HEK293 (cell line): Measurements from ENCODE around the gene STRADA.

Experiments
- IKZF3 ChIP-seq: fragments of 450-650 bp; IDR thresholded peaks from 2 replicates; pipeline ENCODE4 v1.5.0; 2018; ENCODE audit warnings: missing biosample characterization, mild to moderate bottlenecking, missing genetic modification characterization, moderate library complexity
- PBX3 ChIP-seq: sonication (generic); formaldehyde crosslinking; IDR thresholded peaks from 2 replicates; pipeline ENCODE4 v1.8.1; 2022; ENCODE audit warnings: mild to moderate bottlenecking, moderate library complexity, missing genetic modification reagents
- PRDM1 ChIP-seq: fragments of 450-650 bp; formaldehyde crosslinking; IDR thresholded peaks from 2 replicates; pipeline ENCODE4; 2016; ENCODE audit warnings: missing biosample characterization, missing genetic modification characterization
- PRDM4 ChIP-seq: fragments of 450-650 bp; formaldehyde crosslinking; IDR thresholded peaks from 2 replicates; pipeline ENCODE4 v1.5.1; 2017; ENCODE audit warnings: missing biosample characterization, missing genetic modification characterization
- REPIN1 ChIP-seq: fragments of 450-650 bp; formaldehyde crosslinking; IDR thresholded peaks from 2 replicates; pipeline ENCODE4 v1.5.1; 2017; ENCODE audit warnings: missing biosample characterization, missing genetic modification characterization, low read depth
- SCRT1 ChIP-seq: fragments of 450-650 bp; formaldehyde crosslinking; IDR thresholded peaks from 2 replicates; pipeline ENCODE4 v1.5.1; 2016; ENCODE audit warnings: missing biosample characterization, missing genetic modification characterization, borderline replicate concordance
- YY2 ChIP-seq: fragments of 450-650 bp; formaldehyde crosslinking; IDR thresholded peaks from 2 replicates; pipeline ENCODE4 v1.5.1; 2016; ENCODE audit warnings: missing biosample characterization, missing genetic modification characterization
- ZFHX2 ChIP-seq: fragments of 450-650 bp; formaldehyde crosslinking; conservative IDR thresholded peaks from 2 replicates; pipeline ENCODE4 v1.5.1; 2016; ENCODE audit warnings: missing biosample characterization, missing genetic modification characterization
- ZNF175 ChIP-seq: fragments of 450-650 bp; formaldehyde crosslinking; IDR thresholded peaks from 2 replicates; pipeline ENCODE4 v1.5.1; 2016; ENCODE audit warnings: missing biosample characterization, missing genetic modification characterization
- ZNF18 ChIP-seq: fragments of 450-650 bp; formaldehyde crosslinking; IDR thresholded peaks from 2 replicates; pipeline ENCODE4 v1.5.1; 2016; ENCODE audit warnings: missing biosample characterization, missing genetic modification characterization
- ZNF221 ChIP-seq: fragments of 450-650 bp; formaldehyde crosslinking; IDR thresholded peaks from 2 replicates; pipeline ENCODE4 v1.5.1; 2017; ENCODE audit warnings: missing biosample characterization, missing genetic modification characterization, borderline replicate concordance
- ZNF223 ChIP-seq: fragments of 450-650 bp; formaldehyde crosslinking; IDR thresholded peaks from 2 replicates; pipeline ENCODE4 v1.5.1; 2016; ENCODE audit warnings: missing biosample characterization, missing genetic modification characterization
- ZNF302 ChIP-seq: fragments of 450-650 bp; formaldehyde crosslinking; IDR thresholded peaks from 2 replicates; pipeline ENCODE4 v1.5.1; 2016; ENCODE audit warnings: missing biosample characterization, missing genetic modification characterization, low read depth
- ZNF404 ChIP-seq: fragments of 450-650 bp; formaldehyde crosslinking; IDR thresholded peaks from 2 replicates; pipeline ENCODE4 v1.5.1; 2017; ENCODE audit warnings: missing biosample characterization, missing genetic modification characterization
- ZNF501 ChIP-seq: fragments of 450-650 bp; formaldehyde crosslinking; IDR thresholded peaks from 2 replicates; pipeline ENCODE4 v1.5.1; 2016; ENCODE audit warnings: missing biosample characterization, missing genetic modification characterization
- ZNF510 ChIP-seq: fragments of 450-650 bp; formaldehyde crosslinking; IDR thresholded peaks from 2 replicates; pipeline ENCODE4 v1.5.1; 2018; ENCODE audit warnings: mild to moderate bottlenecking, missing genetic modification characterization, missing biosample characterization; ENCODE audit not compliant: insufficient replicate concordance
- ZNF514 ChIP-seq: fragments of 450-650 bp; formaldehyde crosslinking; IDR thresholded peaks from 2 replicates; pipeline ENCODE4 v1.5.1; 2016; ENCODE audit warnings: missing biosample characterization, missing genetic modification characterization
- ZNF518A ChIP-seq: fragments of 450-650 bp; formaldehyde crosslinking; conservative IDR thresholded peaks from 2 replicates; pipeline ENCODE4 v1.5.1; 2016; ENCODE audit warnings: low read depth, missing biosample characterization, missing genetic modification characterization
- ZNF561 ChIP-seq: fragments of 450-650 bp; IDR thresholded peaks from 2 replicates; pipeline ENCODE4 v1.5.1; 2018; ENCODE audit warnings: missing biosample characterization, missing genetic modification characterization, borderline replicate concordance
- ZNF571 ChIP-seq: fragments of 450-650 bp; formaldehyde crosslinking; IDR thresholded peaks from 2 replicates; pipeline ENCODE4 v1.5.0; 2017; ENCODE audit warnings: missing biosample characterization, missing genetic modification characterization
- ZNF624 ChIP-seq: fragments of 450-650 bp; formaldehyde crosslinking; IDR thresholded peaks from 2 replicates; pipeline ENCODE4 v1.5.1; 2017; ENCODE audit warnings: missing biosample characterization, missing genetic modification characterization
- ZNF626 ChIP-seq: fragments of 450-650 bp; sonication (Bioruptor Pico); formaldehyde crosslinking; IDR thresholded peaks from 2 replicates; pipeline ENCODE4 v1.5.1; 2018; ENCODE audit warnings: missing biosample characterization, missing genetic modification characterization, inconsistent platforms
- ZNF658 ChIP-seq: fragments of 450-650 bp; formaldehyde crosslinking; IDR thresholded peaks from 2 replicates; pipeline ENCODE4; 2016; ENCODE audit warnings: missing biosample characterization, missing genetic modification characterization
- ZNF664 ChIP-seq: fragments of 450-650 bp; formaldehyde crosslinking; IDR thresholded peaks from 2 replicates; pipeline ENCODE4 v1.5.1; 2016; ENCODE audit warnings: missing biosample characterization, missing genetic modification characterization
- ZNF677 ChIP-seq: fragments of 450-650 bp; IDR thresholded peaks from 2 replicates; pipeline ENCODE4 v1.5.0; 2018; ENCODE audit warnings: missing biosample characterization, mild to moderate bottlenecking, missing genetic modification characterization, moderate library complexity
- ZNF707 ChIP-seq: fragments of 450-650 bp; formaldehyde crosslinking; IDR thresholded peaks from 2 replicates; pipeline ENCODE4 v1.5.1; 2016; ENCODE audit warnings: missing biosample characterization, missing genetic modification characterization
- ZNF747 ChIP-seq: fragments of 450-650 bp; formaldehyde crosslinking; IDR thresholded peaks from 2 replicates; pipeline ENCODE4 v1.5.1; 2016; ENCODE audit warnings: missing biosample characterization, missing genetic modification characterization
- ZNF768 ChIP-seq: fragments of 450-650 bp; formaldehyde crosslinking; IDR thresholded peaks from 2 replicates; pipeline ENCODE4 v1.5.1; 2018; ENCODE audit warnings: missing biosample characterization, mild to moderate bottlenecking, missing genetic modification characterization
- ZNF792 ChIP-seq: fragments of 450-650 bp; formaldehyde crosslinking; IDR thresholded peaks from 2 replicates; pipeline ENCODE4 v1.5.1; 2016; ENCODE audit warnings: missing biosample characterization, missing genetic modification characterization
- ZNF837 ChIP-seq: fragments of 450-650 bp; formaldehyde crosslinking; IDR thresholded peaks from 2 replicates; pipeline ENCODE4 v1.5.1; 2016; ENCODE audit warnings: missing biosample characterization, missing genetic modification characterization
- ZSCAN16 ChIP-seq: fragments of 450-650 bp; formaldehyde crosslinking; IDR thresholded peaks from 2 replicates; pipeline ENCODE4 v1.5.1; 2016; ENCODE audit warnings: missing biosample characterization, missing genetic modification characterization

Gene STRADA

GRCh38 chr17:63773272-63774140, 31.9 kb upstream of the STRADA start, which contains the start of gene CCDC47 (continued):
- no peak for TF ChIP-seq PRDM4 (tag by site-specific recombination)
- peak; percentile 61 for TF ChIP-seq ZFHX2
- no peak; the same call in none of the 2 replicates for TF ChIP-seq ZNF501
- TF ChIP-seq ZNF792 (tag by site-specific recombination): no peak
- TF ChIP-seq ZNF664 (tag by site-specific recombination): no peak
- no peak for TF ChIP-seq ZNF677 (tag by site-specific recombination)
- no peak for TF ChIP-seq ZNF404 (tag by site-specific recombination)
- TF ChIP-seq PRDM1: no peak
- TF ChIP-seq ZNF747 (tag by site-specific recombination): no peak
- no peak for TF ChIP-seq ZNF658 (tag by site-specific recombination)
- TF ChIP-seq SCRT1 (tag by site-specific recombination): peak; percentile 97
- TF ChIP-seq ZSCAN16: 0 out of 2 replicates have a peak, but pooled peaks have one; percentile 23
- TF ChIP-seq IKZF3 (tag by site-specific recombination): peak; percentile 99
- no peak for TF ChIP-seq ZNF624 (tag by site-specific recombination)
- TF ChIP-seq ZNF223 (tag by site-specific recombination): no peak
- TF ChIP-seq ZNF18: no peak
- peak; percentile 88 for TF ChIP-seq YY2 (tag by site-specific recombination)
- TF ChIP-seq REPIN1 (tag by site-specific recombination): no peak
- TF ChIP-seq ZNF302 (tag by site-specific recombination): no peak
- TF ChIP-seq ZNF514 (tag by site-specific recombination): no peak
- TF ChIP-seq ZNF518A (tag by site-specific recombination): peak; percentile 97
- TF ChIP-seq ZNF571 (tag by site-specific recombination): no peak
- no peak for TF ChIP-seq ZNF768 (tag by site-specific recombination)
- TF ChIP-seq ZNF510 (tag by site-specific recombination): no peak
- no peak for TF ChIP-seq ZNF175
- TF ChIP-seq ZNF626 (tag by site-specific recombination): no peak
- TF ChIP-seq ZNF837 (tag by site-specific recombination): no peak
- peak; percentile 42; the same call in 1 of the 2 replicates for TF ChIP-seq ZNF561 (tag by site-specific recombination)
- TF ChIP-seq ZNF221 (tag by site-specific recombination): no peak
- TF ChIP-seq ZNF707 (tag by site-specific recombination): no peak
- TF ChIP-seq PBX3 (CRISPR knock-in tag): peak; percentile 91
